ENCODE results near the gene DHRSX.
"Not testable (repeated sequence)": the region's sequence is repeated elsewhere in the genome, so short reads cannot be mapped to it uniquely, and the experiment has no call there.

DHRSX gene

DNA sequence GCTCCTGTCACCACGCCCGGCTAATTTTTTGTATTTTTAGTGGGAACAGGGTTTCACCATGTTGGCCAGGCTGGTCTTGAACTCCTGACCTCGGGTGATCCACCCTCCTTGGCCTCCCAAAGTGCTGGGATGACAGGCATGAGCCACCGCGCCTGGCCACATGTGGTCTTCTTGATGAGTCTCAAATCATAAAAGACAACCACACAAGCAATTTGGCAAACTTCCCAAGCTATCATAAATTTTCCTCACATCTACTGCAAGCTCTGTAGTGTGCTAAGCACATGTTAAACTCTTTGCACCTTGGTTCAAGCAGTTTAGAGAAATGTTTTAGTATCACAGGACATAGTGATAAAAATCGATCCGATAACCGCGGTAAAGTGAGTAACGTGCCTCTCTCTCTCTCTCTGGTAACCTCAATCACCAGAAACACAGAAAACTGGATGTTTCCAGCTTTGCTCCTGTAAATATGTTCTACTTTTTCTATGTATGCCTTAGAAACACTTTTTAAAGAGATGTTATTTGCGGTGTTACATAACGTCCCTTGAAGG is 256.8 kb downstream of the DHRSX start:
- H3K27ac ChIP-seq = no peak overlapping the region
- no peak for TF ChIP-seq ZFX (IDR thresholded peaks at IDR 0.05)
- TF ChIP-seq, protein P1, sequence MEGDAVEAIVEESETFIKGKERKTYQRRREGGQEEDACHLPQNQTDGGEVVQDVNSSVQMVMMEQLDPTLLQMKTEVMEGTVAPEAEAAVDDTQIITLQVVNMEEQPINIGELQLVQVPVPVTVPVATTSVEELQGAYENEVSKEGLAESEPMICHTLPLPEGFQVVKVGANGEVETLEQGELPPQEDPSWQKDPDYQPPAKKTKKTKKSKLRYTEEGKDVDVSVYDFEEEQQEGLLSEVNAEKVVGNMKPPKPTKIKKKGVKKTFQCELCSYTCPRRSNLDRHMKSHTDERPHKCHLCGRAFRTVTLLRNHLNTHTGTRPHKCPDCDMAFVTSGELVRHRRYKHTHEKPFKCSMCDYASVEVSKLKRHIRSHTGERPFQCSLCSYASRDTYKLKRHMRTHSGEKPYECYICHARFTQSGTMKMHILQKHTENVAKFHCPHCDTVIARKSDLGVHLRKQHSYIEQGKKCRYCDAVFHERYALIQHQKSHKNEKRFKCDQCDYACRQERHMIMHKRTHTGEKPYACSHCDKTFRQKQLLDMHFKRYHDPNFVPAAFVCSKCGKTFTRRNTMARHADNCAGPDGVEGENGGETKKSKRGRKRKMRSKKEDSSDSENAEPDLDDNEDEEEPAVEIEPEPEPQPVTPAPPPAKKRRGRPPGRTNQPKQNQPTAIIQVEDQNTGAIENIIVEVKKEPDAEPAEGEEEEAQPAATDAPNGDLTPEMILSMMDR (conservative IDR thresholded peaks at IDR 0.05) = no peak

DNA sequence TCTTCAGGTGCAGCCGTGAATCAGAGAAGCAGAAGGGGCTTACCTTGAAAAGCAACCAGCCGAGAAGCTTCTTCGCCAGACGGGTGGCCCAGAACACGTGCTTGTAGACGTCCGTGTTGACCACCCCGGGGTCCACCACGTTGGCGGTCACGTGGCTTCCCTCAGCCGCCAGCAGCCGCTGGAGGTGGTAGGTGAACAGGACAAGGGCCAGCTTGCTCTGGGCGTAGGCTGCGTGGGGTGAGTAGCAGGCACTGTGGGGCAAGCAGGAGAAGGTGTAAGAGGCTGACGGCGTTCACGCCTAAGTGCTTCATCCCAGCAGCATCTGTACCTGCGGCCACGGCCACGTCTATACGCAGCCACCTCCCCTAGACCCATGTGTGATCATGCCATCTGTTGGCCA is 257.8 kb downstream of the DHRSX start:
- no peak for TF ChIP-seq ZFX (IDR thresholded peaks at IDR 0.05)
- TF ChIP-seq, protein P1 (conservative IDR thresholded peaks at IDR 0.05) = no peak

DNA sequence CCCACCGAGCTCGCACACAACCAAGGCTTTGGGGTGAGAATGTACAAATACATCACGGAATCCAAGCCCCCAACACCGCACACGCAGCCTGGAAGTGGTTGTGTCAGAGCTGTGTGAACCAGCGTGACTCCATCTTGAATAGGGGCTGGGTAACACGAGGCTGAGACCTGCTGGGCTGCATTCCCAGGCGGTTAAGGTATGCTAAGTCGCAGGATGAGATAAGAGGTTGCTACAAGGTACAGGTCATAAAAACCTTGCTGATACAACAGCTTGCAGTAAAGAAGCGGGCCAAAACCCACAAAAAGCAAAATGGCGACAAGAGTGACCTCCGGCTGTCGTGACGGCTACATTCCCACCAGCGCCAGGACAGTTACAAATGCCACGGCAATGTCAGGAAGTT is 258.4 kb downstream of the DHRSX start:
- TF ChIP-seq, protein P1 (conservative IDR thresholded peaks at IDR 0.05) = no peak
- TF ChIP-seq ZFX (IDR thresholded peaks at IDR 0.05) = no peak
- H3K27ac ChIP-seq = no peak overlapping the region

More for the DNA sequence above, 257.8 kb downstream of the DHRSX start:
- no peak overlapping the region for H3K27ac ChIP-seq

DNA sequence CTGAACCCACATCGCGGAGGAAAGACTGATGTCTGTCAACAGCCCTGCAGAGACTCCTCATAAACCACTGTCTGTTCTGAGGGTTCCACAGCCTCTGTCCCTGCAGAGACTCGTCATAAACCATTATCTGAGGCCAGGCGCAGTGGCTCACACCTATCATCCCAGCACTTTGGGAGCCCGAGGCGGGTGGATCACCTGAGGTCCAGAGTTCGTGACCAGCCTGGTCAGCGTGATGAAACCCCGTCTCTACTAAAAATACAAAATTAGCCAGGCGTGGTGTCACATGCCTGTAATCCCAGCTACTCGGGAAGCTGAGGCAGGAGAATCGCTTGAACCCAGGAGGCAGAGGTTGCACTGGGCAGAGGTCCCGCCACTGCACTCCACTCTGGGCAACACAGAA is 259.3 kb downstream of the DHRSX start:
- not testable (repeated sequence) for H3K27ac ChIP-seq

DNA sequence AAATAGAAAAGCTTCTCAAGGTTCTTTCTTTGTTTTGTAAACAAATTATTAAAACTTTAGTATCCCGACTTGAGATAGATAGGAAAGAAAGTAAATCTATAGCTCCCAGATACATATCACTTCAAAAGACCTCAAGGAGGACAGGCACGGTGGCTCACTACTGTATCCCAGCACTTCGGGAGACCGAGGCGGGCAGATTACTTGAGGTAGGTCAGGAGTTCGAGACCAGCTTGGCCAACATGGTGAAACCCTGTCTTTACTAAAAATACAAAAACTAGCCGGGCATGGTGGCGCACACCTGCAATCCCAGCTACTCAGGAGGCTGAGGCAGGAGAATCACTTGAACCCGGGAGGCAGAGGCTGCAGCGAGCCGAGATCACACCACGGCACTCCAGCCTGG is 260.0 kb downstream of the DHRSX start:
- H3K27ac ChIP-seq = not testable (repeated sequence)

DNA sequence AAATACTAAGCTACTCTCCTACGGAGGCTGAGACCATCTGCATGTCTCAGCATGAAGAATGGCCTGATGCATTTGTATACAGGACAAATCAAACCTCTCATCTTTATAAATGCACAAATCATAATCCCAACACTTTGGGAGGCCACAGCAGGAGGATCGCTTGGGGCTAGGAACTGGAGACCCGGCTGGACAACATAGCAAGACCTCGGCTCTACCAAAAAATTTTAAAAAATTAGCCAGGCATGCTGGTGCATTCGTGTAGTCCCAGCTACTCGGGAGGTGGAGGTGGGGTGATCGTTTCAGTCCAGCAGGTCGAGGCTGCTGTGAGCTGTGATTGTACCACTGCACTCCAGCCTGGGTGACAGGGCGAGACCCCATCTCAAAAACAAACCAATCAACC is 262.8 kb downstream of the DHRSX start:
- H3K27ac ChIP-seq = no peak overlapping the region
- TF ChIP-seq ZFX (IDR thresholded peaks at IDR 0.05) = no peak
- TF ChIP-seq, protein P1 (conservative IDR thresholded peaks at IDR 0.05) = no peak

DNA sequence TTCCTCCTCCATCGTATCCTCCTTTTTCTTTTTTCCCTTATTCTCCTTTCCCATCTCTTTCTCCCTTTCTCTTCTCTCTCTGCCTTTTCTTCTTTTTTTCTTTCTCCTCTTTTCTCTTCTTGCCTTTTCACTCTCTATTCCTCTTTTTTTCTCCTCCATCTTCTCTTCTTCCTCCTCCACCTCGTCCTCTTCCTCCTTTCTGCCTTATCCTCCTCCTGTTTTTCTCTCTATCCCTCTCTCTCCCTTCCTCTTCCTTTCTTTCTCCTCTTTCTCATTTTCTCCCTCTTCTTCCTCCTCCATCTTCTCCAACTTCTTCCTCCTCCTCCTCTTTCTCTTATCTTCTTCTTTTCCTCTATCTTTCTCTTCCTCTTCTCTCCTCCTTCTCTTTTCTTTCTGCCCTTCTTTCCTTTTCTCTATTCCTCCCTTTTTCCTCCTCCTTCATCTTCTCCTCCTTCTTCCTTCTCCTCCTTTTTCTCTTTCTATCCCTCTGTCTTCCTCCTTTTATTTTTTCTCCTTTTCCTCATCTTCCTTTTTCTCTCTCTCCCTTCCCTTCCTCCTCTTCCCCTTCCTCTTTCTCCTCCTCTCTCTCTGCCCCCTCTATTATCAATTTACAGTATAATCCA is 269.1 kb downstream of the DHRSX start:
- no peak overlapping the region for H3K27ac ChIP-seq
- TF ChIP-seq ZFX (IDR thresholded peaks at IDR 0.05) = no peak
- TF ChIP-seq, protein P1 (conservative IDR thresholded peaks at IDR 0.05) = no peak

DNA sequence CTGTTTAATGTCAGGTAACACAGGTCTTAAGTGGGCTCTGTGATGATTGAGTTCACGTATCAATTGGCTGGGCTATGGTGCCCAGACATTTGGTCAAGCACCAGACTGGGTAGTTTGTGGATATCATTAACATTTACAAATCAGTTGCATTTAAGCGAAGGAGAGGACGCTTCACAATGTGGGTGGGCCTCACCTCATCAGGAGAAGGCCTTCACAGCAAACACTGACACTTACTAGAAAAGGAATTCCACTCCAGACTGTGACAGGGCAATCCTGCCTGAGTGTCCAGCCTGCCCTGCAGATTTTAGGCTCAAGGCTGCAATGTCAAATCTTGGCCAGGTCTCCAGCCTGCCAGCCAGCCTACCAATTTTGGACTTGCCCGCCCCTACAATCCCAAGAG is 270.3 kb downstream of the DHRSX start:
- TF ChIP-seq ZFX (IDR thresholded peaks at IDR 0.05) = no peak
- TF ChIP-seq, protein P1 (conservative IDR thresholded peaks at IDR 0.05) = no peak
- H3K27ac ChIP-seq = no peak overlapping the region

All from C4-2B (cell line).